Activated T-helper 1 cell treated with anti-CD3 and anti-CD28 coated beads, Interleukin-12 subunit alpha, Interleukin-12 subunit beta, Interleukin-2, Interleukin-4 antibody, amounts not matched to agents 30 ng/mL and 10 ng/mL and 1 ng/mL, durations not matched to agents 14 hours and 24 hours and 36 hours (primary cell): ENCODE measurements around the gene KCNK4. TPM values are rescaled to one million over a fixed set of nuclear protein-coding genes. Genes with fewer than 3 reads are reported as not detected.

Experiments
- DNase-seq: peaks from one replicate; pipeline ENCODE4 v3.0.0; 2021; ENCODE audit warnings: low spot score
- H3K27ac Mint-ChIP-seq: one replicate; pipeline ENCODE4 v1.8.0; 2021; ENCODE audit warnings: mild to moderate bottlenecking, mixed read lengths
- H3K27me3 Mint-ChIP-seq: one replicate; pipeline ENCODE4 v1.8.0; 2022; ENCODE audit warnings: mild to moderate bottlenecking, moderate library complexity, mixed read lengths; ENCODE audit not compliant: insufficient read depth
- H3K36me3 Mint-ChIP-seq: one replicate; pipeline ENCODE4 v1.8.0; 2021; ENCODE audit warnings: low read depth, mixed read lengths
- H3K4me1 Mint-ChIP-seq: one replicate; pipeline ENCODE4 v1.8.0; 2021; ENCODE audit warnings: low read depth, mixed read lengths
- H3K4me3 Mint-ChIP-seq: one replicate; pipeline ENCODE4 v1.8.0; 2021; ENCODE audit warnings: mild to moderate bottlenecking, moderate library complexity, mixed read lengths
- H3K9me3 Mint-ChIP-seq: one replicate; pipeline ENCODE4 v1.8.0; 2021; ENCODE audit warnings: mixed read lengths
- intact Hi-C: fragments of 100-400 bp; cut with micrococcal nuclease; formaldehyde crosslinking; loops from one replicate; pipeline ENCODE4 v1.15.1; 2024
- total RNA-seq: library from RNA; stranded (reverse); gene quantifications from 2 replicates; pipeline ENCODE4 v1.2.3, GENCODE V29; 2022

The KCNK4 gene
- total RNA-seq, 1 donor from 2014 or later: 0.16 TPM

DNA sequence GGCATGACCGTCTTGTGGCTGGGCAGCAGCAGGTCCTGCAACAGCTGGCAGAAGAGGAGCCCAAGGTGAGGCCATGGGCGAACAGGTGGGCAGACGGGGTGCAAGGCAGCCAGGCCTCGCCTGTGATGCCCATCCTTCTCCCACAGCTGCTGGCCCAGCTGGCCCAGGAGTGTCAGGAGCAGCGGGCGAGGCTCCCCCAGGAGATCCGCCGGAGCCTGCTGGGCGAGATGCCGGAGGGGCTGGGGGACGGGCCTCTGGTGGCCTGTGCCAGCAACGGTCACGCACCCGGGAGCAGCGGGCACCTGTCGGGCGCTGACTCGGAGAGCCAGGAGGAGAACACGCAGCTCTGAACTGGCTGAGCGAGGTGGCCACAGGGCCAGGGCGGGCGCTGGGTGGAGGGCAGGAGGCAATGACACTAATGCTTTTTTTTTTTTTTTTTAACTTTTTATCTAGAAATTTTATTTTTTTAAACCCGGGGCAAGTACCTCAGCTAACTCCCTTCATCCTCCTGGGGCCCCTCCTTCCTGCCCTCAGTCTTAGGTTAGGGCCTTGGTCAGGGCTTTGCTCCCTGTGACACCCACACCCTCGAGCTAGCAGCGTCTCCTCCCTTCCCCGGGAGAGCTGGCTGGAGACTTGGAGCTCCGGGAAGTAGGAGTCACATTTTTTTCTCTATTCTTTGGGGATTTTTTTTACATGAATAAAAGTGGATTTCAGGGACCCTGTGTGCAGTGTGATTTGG, 23.7 kb upstream of the KCNK4 start:
- peak overlapping the region; percentile 49 for H3K4me3 Mint-ChIP-seq

DNA sequence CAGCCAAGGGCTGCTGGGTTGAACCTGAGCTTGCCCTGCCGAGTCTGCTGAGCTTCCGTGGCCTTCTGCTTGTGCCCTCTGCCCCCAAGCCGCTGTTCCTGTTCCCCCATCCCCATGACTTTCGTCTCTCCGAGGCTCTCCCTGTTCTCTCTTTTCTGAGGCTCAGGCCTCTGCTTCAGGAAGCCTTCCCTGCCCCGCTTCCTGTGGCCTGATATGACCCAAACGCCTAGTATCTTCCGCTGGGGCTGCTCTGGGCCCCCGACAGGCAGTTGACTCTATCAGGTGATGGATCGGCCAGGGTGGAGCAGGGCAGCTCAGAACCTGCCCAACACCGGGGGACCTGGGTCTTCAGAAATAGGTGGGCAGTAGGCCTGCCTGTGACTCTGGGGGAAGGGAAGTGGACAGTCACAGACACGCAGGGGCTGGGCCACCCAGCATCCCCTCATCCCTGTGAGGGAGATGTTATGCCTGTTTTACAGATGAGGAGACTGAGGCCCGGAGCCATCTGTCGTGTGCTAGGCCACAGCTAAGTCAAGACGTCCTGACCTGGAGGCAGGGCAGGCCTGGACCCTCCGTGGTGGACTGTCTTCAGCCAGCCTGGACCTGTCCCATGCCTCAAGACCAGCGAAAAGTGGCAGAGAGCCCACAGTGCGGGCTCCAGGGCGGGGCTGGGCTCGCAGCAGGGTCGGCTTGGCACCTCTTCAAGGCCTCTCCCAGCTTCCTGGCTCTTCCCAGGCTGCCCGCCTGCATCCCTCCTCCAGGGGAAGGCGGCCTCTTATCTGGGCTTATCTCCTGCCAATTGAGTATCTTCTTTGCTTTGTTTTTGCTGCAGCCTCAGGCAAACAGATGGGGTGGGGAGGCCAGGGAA, 22.8 kb upstream of the KCNK4 start:
- DNase-seq: no peak
- H3K27me3 Mint-ChIP-seq: no peaks in the 10 kb centered on the region
- intact Hi-C loops: no loop called here
- no peaks in the 10 kb centered on the region for H3K9me3 Mint-ChIP-seq
- H3K4me3 Mint-ChIP-seq: peak overlapping the region; percentile 89
- peaks cover 11% of the 10 kb centered on the region for H3K36me3 Mint-ChIP-seq
- peak overlapping the region; percentile 97 for H3K27ac Mint-ChIP-seq
- peaks cover 31% of the 10 kb centered on the region for H3K4me1 Mint-ChIP-seq

More for the DNA sequence above, 23.7 kb upstream of the KCNK4 start:
- no peaks in the 10 kb centered on the region for H3K27me3 Mint-ChIP-seq
- peaks cover 11% of the 10 kb centered on the region for H3K36me3 Mint-ChIP-seq
- H3K4me1 Mint-ChIP-seq: peaks cover 28% of the 10 kb centered on the region
- intact Hi-C loops: no loop called here
- no peak for DNase-seq
- H3K9me3 Mint-ChIP-seq: no peaks in the 10 kb centered on the region
- H3K27ac Mint-ChIP-seq: peak overlapping the region; percentile 51

DNA sequence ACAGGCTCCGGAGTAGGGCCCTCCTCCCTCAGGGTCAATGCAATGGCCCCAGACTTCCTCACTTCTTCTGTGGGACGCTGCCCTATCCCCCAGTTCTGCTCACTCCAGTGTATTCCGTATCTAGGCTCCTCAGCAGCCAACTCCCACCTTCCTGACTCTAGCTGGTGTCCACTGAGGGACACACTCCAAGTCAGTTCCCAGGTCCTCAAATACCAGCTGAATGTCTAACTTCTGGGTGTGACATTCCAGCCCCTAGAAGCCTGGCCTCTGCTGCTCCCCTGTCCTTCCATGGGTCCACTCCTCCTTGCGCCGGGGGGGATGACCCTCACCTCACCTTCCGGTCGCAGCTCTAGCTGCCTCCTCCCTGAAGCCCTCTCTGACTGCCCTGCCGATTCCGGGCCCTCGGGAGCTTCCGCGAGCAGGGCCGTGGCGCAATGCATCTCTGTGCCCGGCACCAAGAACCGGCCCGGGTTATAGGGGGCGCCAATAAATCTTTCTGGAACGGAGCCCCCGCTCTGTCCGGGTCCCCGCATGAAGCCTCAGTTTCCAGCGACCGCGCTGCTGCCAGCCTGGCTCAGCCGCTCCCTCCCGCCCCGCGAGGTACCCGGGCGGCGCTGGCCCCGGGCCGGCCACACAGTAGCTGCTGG, 22.1 kb upstream of the KCNK4 start:
- Mint-ChIP-seq H3K36me3 (peaks cover 11% of the 10 kb centered on the region), H3K9me3 (no peaks in the 10 kb centered on the region), H3K4me3 (peak overlapping the region; percentile 89), H3K27ac (peak overlapping the region; percentile 97), H3K4me1 (peaks cover 31% of the 10 kb centered on the region), H3K27me3 (no peaks in the 10 kb centered on the region)
- intact Hi-C loops: loop anchor here (1.0 kb wide), 4 partner anchors 18 to 82 kb away; partner anchors contain the start of genes FERMT3, PLCB3 and PPP1R14B
- peak; percentile 55 for DNase-seq

DNA sequence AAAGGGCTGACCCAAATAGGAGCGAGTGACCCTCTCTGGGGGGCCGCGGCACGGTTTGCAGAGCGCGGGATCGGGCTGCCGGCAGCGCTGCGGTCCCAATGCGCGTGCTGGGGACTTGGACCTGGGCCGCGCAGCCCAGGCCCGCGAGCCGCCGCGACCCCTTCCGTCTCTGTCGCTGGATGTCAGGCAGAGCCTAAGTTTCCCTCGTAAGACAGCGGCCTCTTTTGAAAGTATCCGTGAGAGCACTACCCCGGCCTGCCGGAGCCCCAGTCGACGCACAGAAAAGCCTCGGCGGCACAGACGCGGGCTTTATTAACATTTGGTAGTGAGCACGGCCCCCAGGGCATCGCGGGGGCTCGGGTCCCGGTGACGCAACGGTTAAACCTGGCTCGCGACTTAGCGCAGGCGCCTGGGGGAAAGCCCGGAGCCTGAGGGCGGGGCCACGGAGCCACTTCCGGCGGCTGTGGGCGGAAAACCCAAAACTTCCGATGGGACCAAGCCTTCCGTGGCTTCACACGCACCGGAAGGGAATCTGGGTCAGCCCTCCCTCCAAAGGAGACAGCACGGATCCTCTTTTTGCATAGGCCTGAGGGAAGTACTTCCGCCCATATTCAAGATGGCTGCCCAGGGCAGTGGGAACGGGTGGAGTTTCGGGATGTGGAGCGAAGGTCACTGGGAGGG, 21.4 kb upstream of the KCNK4 start:
- peak; percentile 98 for DNase-seq
- H3K4me1 Mint-ChIP-seq: peaks cover 31% of the 10 kb centered on the region
- no peaks in the 10 kb centered on the region for H3K27me3 Mint-ChIP-seq
- intact Hi-C loops: loop anchor here (1.0 kb wide), 9 partner anchors 16 to 82 kb away; partner anchors contain the start of genes DNAJC4, ESRRA, FERMT3 and FKBP2
- peak overlapping the region; percentile 89 for H3K4me3 Mint-ChIP-seq
- no peaks in the 10 kb centered on the region for H3K9me3 Mint-ChIP-seq
- peak overlapping the region; percentile 97 for H3K27ac Mint-ChIP-seq
- peaks cover 11% of the 10 kb centered on the region for H3K36me3 Mint-ChIP-seq

DNA sequence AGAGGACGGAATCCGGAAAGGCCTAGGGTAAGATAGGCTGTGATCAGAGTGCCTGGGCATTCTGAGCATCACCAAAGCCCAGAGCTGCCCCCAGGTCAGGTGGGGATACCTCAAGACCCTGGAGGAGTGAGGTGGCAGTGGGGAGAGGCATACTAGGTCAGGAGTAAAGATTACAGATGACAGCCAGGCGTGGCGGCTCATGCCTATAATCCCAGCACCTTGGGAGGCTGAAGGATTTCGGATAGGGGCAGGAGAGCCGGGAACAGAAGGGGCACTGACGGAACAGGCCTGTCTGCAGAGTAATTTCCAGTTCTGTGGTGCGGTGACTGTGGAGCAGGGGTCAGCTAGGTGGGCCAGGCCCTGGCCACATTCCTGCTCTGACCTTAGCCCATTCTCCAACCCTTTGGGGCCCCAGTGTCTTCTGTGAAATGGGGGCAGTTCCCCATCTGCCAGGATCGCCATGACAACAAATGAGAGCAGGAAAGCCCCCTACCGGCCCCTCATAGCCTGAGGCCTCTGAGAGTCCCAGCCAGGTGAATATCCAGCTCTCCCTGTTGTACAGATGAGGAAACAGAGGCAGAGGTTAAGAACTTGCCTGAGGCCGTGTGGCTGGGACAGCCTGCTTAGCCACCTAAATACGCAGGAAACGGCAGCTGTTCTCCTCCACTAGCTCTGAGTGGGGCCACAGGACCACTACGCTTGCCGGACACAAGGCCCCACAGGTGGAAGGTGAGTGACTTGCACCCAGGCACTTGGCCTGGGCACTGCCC, 15.9 kb upstream of the KCNK4 start:
- DNase-seq: no peak
- no peak overlapping the region for H3K27ac Mint-ChIP-seq
- H3K4me3 Mint-ChIP-seq: no peak overlapping the region
- peaks cover 13% of the 10 kb centered on the region for H3K4me1 Mint-ChIP-seq
- H3K27me3 Mint-ChIP-seq: no peaks in the 10 kb centered on the region
- peaks cover 5% of the 10 kb centered on the region for H3K36me3 Mint-ChIP-seq
- no peaks in the 10 kb centered on the region for H3K9me3 Mint-ChIP-seq
- intact Hi-C loops: no loop called here

DNA sequence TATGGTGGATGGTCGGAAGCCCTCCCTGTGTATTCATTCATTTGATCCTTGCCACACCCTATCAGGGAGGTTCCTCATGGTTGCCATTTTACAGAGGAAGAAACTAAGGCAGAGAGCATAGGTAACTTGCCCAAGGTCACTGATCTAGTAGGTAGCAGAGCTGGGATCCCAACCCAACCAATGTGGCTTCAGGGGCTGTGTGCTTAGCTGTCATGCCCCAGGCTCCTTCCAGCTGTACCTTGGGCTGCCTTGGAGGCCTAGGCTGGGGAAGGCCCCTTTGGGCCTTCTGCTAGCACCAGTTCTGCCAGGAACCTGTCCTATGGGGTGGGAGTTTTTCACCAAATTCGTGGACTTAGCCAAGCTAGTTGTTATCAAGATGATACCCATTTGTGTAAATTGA, 15.3 kb upstream of the KCNK4 start:
- H3K27ac Mint-ChIP-seq: no peak overlapping the region
- H3K36me3 Mint-ChIP-seq: peaks cover 5% of the 10 kb centered on the region
- intact Hi-C loops: no loop called here
- H3K9me3 Mint-ChIP-seq: no peaks in the 10 kb centered on the region
- DNase-seq: no peak
- H3K27me3 Mint-ChIP-seq: no peaks in the 10 kb centered on the region
- H3K4me1 Mint-ChIP-seq: peaks cover 10% of the 10 kb centered on the region
- no peak overlapping the region for H3K4me3 Mint-ChIP-seq

DNA sequence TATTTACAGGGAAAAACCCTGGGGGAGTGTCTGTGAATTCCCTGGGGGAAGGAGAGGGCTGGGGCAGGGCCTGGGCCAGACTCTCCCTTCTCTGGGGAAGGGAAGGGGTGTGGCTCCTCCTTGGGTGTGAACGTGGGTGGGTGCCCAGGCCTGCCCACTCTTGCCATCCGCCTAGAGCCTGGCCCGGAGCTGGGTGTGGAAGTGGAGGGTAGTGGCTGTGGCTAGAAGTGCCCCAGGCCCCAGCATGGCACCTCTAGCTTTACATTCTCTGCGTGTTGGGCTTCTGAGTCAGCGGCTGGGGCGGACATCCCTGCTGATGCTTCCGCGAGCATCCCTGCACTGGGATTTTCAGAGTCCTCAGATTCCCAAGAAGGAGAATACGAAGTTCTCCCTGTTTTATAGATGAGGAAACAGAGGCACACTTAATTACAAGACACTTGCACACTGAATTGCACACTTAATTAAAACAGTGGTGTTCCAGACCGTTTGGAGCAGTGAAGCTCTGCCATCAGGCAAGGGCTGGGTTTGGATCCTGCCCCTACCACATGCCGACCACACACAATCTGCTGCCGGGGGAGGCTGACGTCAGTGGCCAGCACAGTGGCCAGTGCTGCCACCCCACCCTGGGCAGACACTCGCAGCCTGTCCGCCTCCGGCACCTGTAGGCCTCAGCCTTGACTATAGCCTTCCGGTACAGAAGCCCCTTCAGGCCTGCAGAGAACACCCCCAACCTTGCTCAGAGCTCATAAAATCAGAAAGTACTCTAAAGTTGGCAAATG, 14.3 kb upstream of the KCNK4 start:
- H3K4me3 Mint-ChIP-seq: no peak overlapping the region
- H3K36me3 Mint-ChIP-seq: peaks cover 12% of the 10 kb centered on the region
- no peak for DNase-seq
- no peaks in the 10 kb centered on the region for H3K27me3 Mint-ChIP-seq
- intact Hi-C loops: no loop called here
- H3K27ac Mint-ChIP-seq: no peak overlapping the region
- H3K4me1 Mint-ChIP-seq: peaks cover 17% of the 10 kb centered on the region
- no peaks in the 10 kb centered on the region for H3K9me3 Mint-ChIP-seq

DNA sequence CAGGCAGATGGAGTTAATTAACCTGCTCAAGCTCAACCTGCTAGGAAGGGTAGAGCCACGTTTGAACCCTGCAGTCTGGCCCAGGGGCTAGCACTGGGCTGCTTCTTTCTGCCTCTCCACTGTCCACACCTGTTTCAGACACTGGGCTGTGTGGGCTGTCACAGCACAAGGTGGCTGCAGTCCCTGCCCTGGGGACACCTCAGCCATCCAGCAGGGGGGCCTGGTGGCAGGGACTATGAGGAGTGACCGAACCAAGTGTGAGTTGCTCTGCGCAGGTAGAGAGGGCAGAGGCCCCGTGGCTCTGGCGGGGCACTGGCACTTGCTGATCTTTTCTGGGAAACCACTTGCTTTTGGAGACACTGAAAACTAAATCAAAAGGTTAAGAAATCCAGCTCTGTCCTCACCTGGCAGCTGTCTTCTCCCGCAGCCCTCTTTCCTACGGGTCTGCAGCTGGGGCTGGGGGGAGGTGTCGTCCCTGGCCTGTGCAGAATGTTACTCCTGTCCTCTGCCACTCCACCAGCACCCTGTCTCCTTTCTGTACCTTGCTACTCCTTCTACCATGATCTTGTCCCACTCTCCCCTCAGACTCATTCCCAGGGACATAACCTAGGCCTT, 12.4 kb upstream of the KCNK4 start:
- Mint-ChIP-seq H3K4me3 (no peak overlapping the region), H3K27ac (peak overlapping the region; percentile 43), H3K9me3 (no peaks in the 10 kb centered on the region), H3K4me1 (peaks cover 17% of the 10 kb centered on the region), H3K36me3 (peaks cover 11% of the 10 kb centered on the region), H3K27me3 (no peaks in the 10 kb centered on the region)
- intact Hi-C loops: no loop called here
- no peak for DNase-seq

DNA sequence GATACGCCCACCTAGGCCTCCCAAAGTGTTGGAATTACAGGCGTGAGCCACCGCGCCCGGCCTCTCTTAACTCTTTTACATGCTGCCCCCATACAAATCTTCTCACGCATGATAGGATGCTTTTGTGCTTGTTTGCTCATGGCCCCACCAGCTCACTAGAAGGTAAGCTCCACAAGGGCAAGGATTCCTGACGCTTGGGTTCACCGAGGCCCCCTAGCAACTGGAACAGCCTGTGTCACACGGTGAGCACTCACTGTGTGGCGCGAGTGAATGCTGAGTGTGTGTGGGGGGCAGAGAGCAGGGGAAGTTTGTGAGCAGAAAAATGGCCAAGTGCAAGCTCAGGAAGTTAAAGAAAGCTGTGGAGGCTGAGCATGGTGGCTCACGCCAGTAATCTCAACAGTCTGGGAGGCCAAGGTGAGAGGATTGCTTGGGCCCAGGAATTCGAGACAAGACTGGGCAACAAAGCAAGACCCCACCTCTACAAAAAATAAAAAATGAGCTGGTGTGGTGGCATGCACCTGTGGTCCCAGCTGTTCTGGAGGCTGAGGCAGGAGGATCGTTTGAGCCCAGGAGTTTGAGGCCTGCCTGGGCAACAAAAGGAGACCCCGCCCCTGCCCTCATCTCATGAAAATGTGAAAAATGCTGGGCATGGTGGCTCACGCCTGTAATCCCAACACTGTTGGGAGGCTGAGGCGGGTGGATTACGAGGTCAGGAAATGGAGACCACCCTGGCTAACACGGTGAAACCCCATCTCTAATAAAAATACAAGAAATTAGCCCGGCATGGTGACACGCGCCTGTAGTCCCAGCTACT, 8.9 kb upstream of the KCNK4 start:
- no peak for DNase-seq
- intact Hi-C loops: loop anchor here (10.0 kb wide), 1 partner anchor 307 kb away; the partner anchor contains the start of gene COX8A
- H3K27me3 Mint-ChIP-seq: no peaks in the 10 kb centered on the region
- no peak overlapping the region for H3K27ac Mint-ChIP-seq
- H3K4me1 Mint-ChIP-seq: peaks cover 30% of the 10 kb centered on the region
- H3K4me3 Mint-ChIP-seq: no peak overlapping the region
- H3K36me3 Mint-ChIP-seq: peaks cover 13% of the 10 kb centered on the region
- no peaks in the 10 kb centered on the region for H3K9me3 Mint-ChIP-seq

DNA sequence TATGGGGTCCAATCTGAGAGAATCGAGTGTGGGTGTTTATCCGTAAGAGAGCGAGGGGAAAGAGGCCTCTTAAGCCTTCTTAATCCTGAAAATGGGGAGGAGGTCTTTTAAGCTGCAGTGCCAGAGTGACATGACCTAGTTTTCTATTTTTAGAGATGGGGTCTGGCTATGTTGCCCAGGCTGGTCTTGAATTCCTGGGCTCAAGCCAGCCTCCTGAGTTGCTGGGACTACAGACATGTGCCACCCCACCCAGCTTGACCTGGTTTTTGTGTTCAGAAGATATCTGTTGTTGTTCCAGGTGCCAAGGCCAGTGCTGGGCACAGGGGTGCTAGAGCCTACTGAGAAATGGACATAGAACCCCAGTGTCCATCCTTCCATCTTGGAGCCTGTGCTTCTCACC, 8.0 kb upstream of the KCNK4 start:
- Mint-ChIP-seq H3K4me1 (peaks cover 30% of the 10 kb centered on the region), H3K36me3 (peaks cover 13% of the 10 kb centered on the region), H3K9me3 (no peaks in the 10 kb centered on the region), H3K27ac (no peak overlapping the region), H3K27me3 (no peaks in the 10 kb centered on the region), H3K4me3 (peak overlapping the region; percentile 84)
- DNase-seq: no peak
- intact Hi-C loops: loop anchor here (10.0 kb wide), 1 partner anchor 308 kb away; the partner anchor contains the start of gene COX8A
